SK-N-SH treated with all-trans-retinoic acid at 6 μM for 48 hours (cell line): ENCODE results near the gene PPP1R2.

Experiments
- ARNTL ChIP-seq: fragments of 450-650 bp; formaldehyde crosslinking; IDR thresholded peaks from 2 replicates; pipeline ENCODE4 v1.5.0; 2020; ENCODE audit warnings: low read depth, mild to moderate bottlenecking, moderate library complexity, borderline replicate concordance
- CSDC2 ChIP-seq: fragments of 250-450 bp; sonication (Bioruptor Pico); IDR thresholded peaks from 2 replicates; pipeline ENCODE4 v1.5.0; 2020; ENCODE audit warnings: mild to moderate bottlenecking, moderate library complexity
- CSRNP3 ChIP-seq: fragments of 250-450 bp; sonication (Bioruptor Pico); IDR thresholded peaks from 2 replicates; pipeline ENCODE4 v1.5.1; 2021; ENCODE audit warnings: mild to moderate bottlenecking, moderate library complexity
- ZNF565 ChIP-seq: fragments of 450-650 bp; formaldehyde crosslinking; conservative IDR thresholded peaks from 2 replicates; pipeline ENCODE4 v1.5.0; 2020; ENCODE audit warnings: low read depth, mild to moderate bottlenecking, moderate library complexity

- TF ChIP-seq ARNTL (CRISPR knock-in tag) (no peak), ZNF565 (CRISPR knock-in tag) (no peak), CSRNP3 (CRISPR knock-in tag) (no peak), CSDC2 (CRISPR knock-in tag) (no peak)
Measured at GRCh38 chr3:195531683-195532082, 11.4 kb downstream of the PPP1R2 start.
